HEK293T (cell line): ENCODE data around the gene IDH2.

Source experiments
- ARNT ChIP-seq: fragments of 450-650 bp; IDR thresholded peaks from 2 replicates; pipeline ENCODE4 v1.6.1; 2017; ENCODE audit warnings: mild to moderate bottlenecking
- BHLHE40 ChIP-seq: fragments of 450-650 bp; IDR thresholded peaks from 2 replicates; pipeline ENCODE4 v1.6.1; 2016; ENCODE audit warnings: mild to moderate bottlenecking, moderate library complexity, borderline replicate concordance
- CTBP1 ChIP-seq: fragments of 450-650 bp; IDR thresholded peaks from 2 replicates; pipeline ENCODE4 v1.6.1; 2016; ENCODE audit warnings: borderline replicate concordance
- ELF4 ChIP-seq: fragments of 450-650 bp; IDR thresholded peaks from 2 replicates; pipeline ENCODE4 v1.6.1; 2017; ENCODE audit warnings: antibody characterized with exemption
- FOXA1 ChIP-seq: fragments of 450-650 bp; IDR thresholded peaks from 2 replicates; pipeline ENCODE4 v1.6.1; 2016; ENCODE audit warnings: mild to moderate bottlenecking
- FOXK2 ChIP-seq: fragments of 450-650 bp; IDR thresholded peaks from 2 replicates; pipeline ENCODE4 v1.6.1; 2016; ENCODE audit warnings: mild to moderate bottlenecking
- FOXM1 ChIP-seq: fragments of 450-650 bp; IDR thresholded peaks from 2 replicates; pipeline ENCODE4 v1.6.1; 2017; ENCODE audit warnings: mild to moderate bottlenecking, borderline replicate concordance
- HDGF ChIP-seq: fragments of 450-650 bp; IDR thresholded peaks from 2 replicates; pipeline ENCODE4 v1.6.1; 2017; ENCODE audit warnings: antibody characterized with exemption, borderline replicate concordance
- L3MBTL2 ChIP-seq: fragments of 450-650 bp; conservative IDR thresholded peaks from 2 replicates; pipeline ENCODE4 v1.6.1; 2016; ENCODE audit warnings: mild to moderate bottlenecking
- NFRKB ChIP-seq: fragments of 450-650 bp; IDR thresholded peaks from 2 replicates; pipeline ENCODE4 v1.6.1; 2016; ENCODE audit warnings: mild to moderate bottlenecking, moderate library complexity
- SP1 ChIP-seq: fragments of 450-650 bp; IDR thresholded peaks from 2 replicates; pipeline ENCODE4 v1.6.1; 2017
- TARDBP ChIP-seq: fragments of 450-650 bp; IDR thresholded peaks from 2 replicates; pipeline ENCODE4 v1.6.1; 2016

DNA sequence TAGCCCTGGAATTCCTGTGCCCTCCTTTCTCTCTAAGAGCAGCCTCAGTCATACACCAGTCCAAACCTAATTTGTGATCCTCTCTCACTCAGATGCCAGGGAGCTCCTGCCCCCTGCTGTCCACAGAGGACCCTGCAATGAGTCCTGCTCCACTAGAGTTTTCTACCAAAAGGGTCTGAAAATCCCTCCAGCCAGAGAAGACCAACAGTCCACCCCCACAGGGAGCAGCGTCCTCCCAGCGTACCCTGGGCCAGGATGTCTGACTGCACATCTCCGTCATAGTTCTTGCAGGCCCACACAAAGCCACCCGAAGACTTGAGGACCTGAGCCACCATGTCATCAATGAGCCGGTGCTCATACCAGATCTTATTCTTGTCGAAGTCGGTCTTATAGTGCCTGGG is 15.4 kb downstream of the IDH2 start:
- TF ChIP-seq NFRKB, result no peak
- TF ChIP-seq ARNT, result no peak
- TF ChIP-seq TARDBP, result no peak
- TF ChIP-seq ELF4, result no peak
- no peak for TF ChIP-seq CTBP1
- no peak for TF ChIP-seq BHLHE40
- no peak for TF ChIP-seq SP1
- TF ChIP-seq FOXM1, result no peak
- no peak for TF ChIP-seq FOXA1
- TF ChIP-seq FOXK2, result no peak
- no peak for TF ChIP-seq L3MBTL2
- TF ChIP-seq HDGF, result no peak
